Gastroesophageal sphincter (tissue), 4 donors: ENCODE measurements around the gene ERBB4. TPM values are rescaled to one million over a fixed set of nuclear protein-coding genes. Genes with fewer than 3 reads are reported as not detected.
"Not testable (repeated sequence)": the region's sequence is repeated elsewhere in the genome, so short reads cannot be mapped to it uniquely, and the experiment has no call there.

Source experiments
- ATAC-seq: fragments of 150-250 bp; one replicate; pipeline ENCODE4 v1.9.1; 2016; ENCODE audit warnings: mild to moderate bottlenecking, moderate library complexity
- H3K27ac ChIP-seq, 4 donors: fragments of 200-600 bp; sonication (generic) in 3 of 4; 1 replicate in 3 of 4; 2 replicates in 1 of 4; pipeline ENCODE4 v1.5.1; 2016 to 2019
- H3K27me3 ChIP-seq: fragments of 200-600 bp; sonication (generic); one replicate; pipeline ENCODE4 v1.5.1; 2019
- H3K36me3 ChIP-seq, 2 donors: fragments of 200-600 bp; sonication (generic); one replicate each; pipeline ENCODE4 v1.5.1; 2019; ENCODE audit warnings: control low read depth in 1 of 2
- H3K4me1 ChIP-seq, 3 donors: fragments of 200-600 bp; sonication (generic); 1 replicate in 2 of 3; 2 replicates in 1 of 3; pipeline ENCODE4 v1.5.1; 2016 to 2019; ENCODE audit warnings: control low read depth in 2 of 3
- H3K4me3 ChIP-seq, 2 donors: fragments of 200-600 bp; sonication (generic); one replicate each; pipeline ENCODE4 v1.5.1; 2019; ENCODE audit warnings: mild to moderate bottlenecking in 1 of 2, moderate library complexity in 1 of 2
- H3K9me3 ChIP-seq, 3 donors: fragments of 200-600 bp; sonication (generic); one replicate each; pipeline ENCODE4 v1.5.1; 2017 to 2019; ENCODE audit warnings: control low read depth in 2 of 3
- EP300 ChIP-seq: sonication (generic); formaldehyde crosslinking; IDR thresholded peaks from one replicate; pipeline ENCODE4 v1.6.1; 2017; ENCODE audit warnings: antibody characterized with exemption, mild to moderate bottlenecking
- POLR2A ChIP-seq, 2 donors: fragments of 450-650 bp; IDR thresholded peaks; one replicate each; pipeline ENCODE4 v1.6.1; 2017; ENCODE audit warnings: antibody characterized with exemption in 2 of 2, mild to moderate bottlenecking in 2 of 2, moderate library complexity in 1 of 2
- POLR2AphosphoS5 ChIP-seq: sonication (generic); formaldehyde crosslinking; IDR thresholded peaks from one replicate; pipeline ENCODE4 v1.6.1; 2017; ENCODE audit warnings: antibody characterized with exemption
- WGBS, 2 donors: methylation state at CpG; one replicate each; pipeline ENCODE4 v1.1.5; 2018; ENCODE audit warnings: low coverage in 1 of 2; 5-methylcytosine and 5-hydroxymethylcytosine counted together
- total RNA-seq, 4 donors: library from RNA; depleted of rRNA; stranded (reverse); fragments of >200 nt; gene quantifications; one replicate each; pipeline ENCODE4 v1.1.0, GENCODE V29; 2016
- TF ChIP-seq, protein P1 (sequence below), 4 experiments: fragments of 200-600 bp in 2 of 4; fragments of 450-650 bp in 2 of 4; sonication (generic) in 1 of 4; IDR thresholded peaks; one replicate each; pipeline ENCODE4 v1.5.1; 2017 to 2019; ENCODE audit warnings: antibody characterized with exemption in 4 of 4, mild to moderate bottlenecking in 2 of 4, moderate library complexity in 2 of 4

ERBB4 gene
- total RNA-seq, 4 donors from 2014 or later = 0.16 to 0.92 (median 0.50) TPM

DNA sequence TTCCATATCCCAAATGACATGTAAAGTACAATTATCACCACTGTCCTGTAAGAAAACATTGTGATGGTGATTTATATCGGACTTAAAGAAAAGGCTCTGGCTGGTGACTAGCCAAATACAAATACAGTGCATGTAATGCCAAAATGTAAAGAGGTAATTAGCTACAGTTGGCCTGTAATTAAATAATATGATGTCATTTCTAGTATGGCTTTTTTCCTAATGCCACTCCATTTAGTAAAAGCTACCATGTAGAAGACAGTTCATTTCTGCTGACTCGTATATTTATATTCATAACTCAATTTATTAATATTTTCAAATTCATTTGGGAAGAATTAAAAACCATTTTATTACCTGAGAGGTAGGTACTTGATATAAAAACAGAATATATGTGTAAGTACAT, 815.7 kb downstream of the ERBB4 start:
- Histone ChIP-seq H3K4me3 (no peak overlapping the region), H3K9me3 (no peaks in the 10 kb centered on the region), H3K4me1 (no peaks in the 10 kb centered on the region), H3K36me3 (no peaks in the 10 kb centered on the region), H3K27me3 (no peaks in the 10 kb centered on the region), H3K27ac (no peak overlapping the region)
- no peak for TF ChIP-seq POLR2A (IDR thresholded peaks at IDR 0.05)
- no peak for ATAC-seq
- 75 to 86% methylated on average over 2 of the region's 2 CpGs for WGBS, 2 donors

DNA sequence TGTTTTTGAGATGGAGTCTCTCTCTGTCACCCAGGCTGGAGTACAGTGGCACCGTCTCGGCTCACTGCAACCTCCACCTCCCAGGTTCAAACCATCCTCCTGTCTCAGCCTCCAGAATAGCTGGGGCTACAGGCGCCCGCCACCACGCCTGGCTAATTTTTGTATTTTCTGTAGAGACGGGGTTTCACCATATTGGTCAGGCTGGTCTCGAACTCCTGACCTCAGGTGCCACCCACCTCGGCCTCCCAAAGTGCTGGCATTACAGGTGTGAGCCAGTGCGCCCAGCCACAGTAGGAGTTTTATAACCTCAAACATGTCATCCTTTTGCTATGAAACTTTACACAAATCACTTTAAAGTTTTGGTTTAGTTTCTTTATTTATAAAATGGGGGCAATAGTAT, 816.7 kb downstream of the ERBB4 start:
- not testable (repeated sequence) for H3K4me3 ChIP-seq, H3K27me3 ChIP-seq, ATAC-seq, H3K36me3 ChIP-seq, H3K4me1 ChIP-seq, H3K9me3 ChIP-seq, H3K27ac ChIP-seq
- WGBS, 2 donors = 92 to 95% methylated on average over 3 to 9 of the region's 9 CpGs

DNA sequence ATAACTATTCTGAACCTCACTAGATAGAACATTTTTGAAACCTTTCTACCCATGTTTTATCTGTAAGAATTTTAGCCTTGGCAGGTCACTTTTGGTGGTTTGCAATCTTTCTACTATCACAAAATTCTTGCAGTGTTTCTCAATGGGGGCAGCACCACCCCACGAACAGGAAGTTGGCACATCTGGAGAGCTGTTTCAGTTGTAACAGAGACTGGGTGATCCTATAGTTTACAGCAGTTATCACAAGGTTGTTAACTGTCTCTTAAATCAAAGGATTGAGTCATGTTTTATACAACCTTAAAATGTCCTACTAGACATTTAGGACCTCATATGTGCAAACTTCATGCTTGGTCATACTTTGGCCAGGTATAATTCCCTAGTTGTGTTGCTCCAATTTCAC, 829.2 kb downstream of the ERBB4 start:
- TF ChIP-seq, protein P1, sequence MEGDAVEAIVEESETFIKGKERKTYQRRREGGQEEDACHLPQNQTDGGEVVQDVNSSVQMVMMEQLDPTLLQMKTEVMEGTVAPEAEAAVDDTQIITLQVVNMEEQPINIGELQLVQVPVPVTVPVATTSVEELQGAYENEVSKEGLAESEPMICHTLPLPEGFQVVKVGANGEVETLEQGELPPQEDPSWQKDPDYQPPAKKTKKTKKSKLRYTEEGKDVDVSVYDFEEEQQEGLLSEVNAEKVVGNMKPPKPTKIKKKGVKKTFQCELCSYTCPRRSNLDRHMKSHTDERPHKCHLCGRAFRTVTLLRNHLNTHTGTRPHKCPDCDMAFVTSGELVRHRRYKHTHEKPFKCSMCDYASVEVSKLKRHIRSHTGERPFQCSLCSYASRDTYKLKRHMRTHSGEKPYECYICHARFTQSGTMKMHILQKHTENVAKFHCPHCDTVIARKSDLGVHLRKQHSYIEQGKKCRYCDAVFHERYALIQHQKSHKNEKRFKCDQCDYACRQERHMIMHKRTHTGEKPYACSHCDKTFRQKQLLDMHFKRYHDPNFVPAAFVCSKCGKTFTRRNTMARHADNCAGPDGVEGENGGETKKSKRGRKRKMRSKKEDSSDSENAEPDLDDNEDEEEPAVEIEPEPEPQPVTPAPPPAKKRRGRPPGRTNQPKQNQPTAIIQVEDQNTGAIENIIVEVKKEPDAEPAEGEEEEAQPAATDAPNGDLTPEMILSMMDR (IDR thresholded peaks at IDR 0.05) = no peak
- TF ChIP-seq EP300 = no peak
- no peak for TF ChIP-seq POLR2A (IDR thresholded peaks at IDR 0.05)
- TF ChIP-seq POLR2AphosphoS5 = no peak
- Histone ChIP-seq H3K4me3 (no peak overlapping the region), H3K36me3 (no peaks in the 10 kb centered on the region), H3K27me3 (no peaks in the 10 kb centered on the region), H3K9me3 (no peaks in the 10 kb centered on the region), H3K27ac (no peak overlapping the region), H3K4me1 (no peaks in the 10 kb centered on the region)
- ATAC-seq = no peak
- 29 to 40% methylated on average over 1 of the region's 1 CpG for WGBS, 2 donors

DNA sequence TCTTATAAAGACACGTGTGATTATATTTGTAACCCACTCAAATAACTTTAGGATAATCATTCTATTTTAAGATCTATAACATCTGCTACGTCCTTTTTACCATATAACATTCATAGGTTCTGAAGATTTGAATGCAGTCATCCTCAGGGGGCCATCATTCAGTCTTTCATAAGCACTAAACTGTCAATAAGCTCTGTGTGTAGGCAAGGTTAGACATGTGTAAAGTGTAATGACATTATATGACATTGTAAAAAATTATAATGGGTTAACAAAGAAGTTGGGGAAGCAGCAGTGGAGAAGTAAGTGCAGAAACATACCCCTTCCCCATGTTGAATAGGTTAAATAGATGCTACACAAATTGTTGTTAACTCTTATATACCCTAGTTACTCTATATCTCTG, 845.9 kb downstream of the ERBB4 start:
- Histone ChIP-seq H3K27ac (no peak overlapping the region), H3K36me3 (no peaks in the 10 kb centered on the region), H3K4me1 (no peaks in the 10 kb centered on the region), H3K27me3 (no peaks in the 10 kb centered on the region), H3K9me3 (no peaks in the 10 kb centered on the region), H3K4me3 (no peak overlapping the region)
- no peak for ATAC-seq
- WGBS, 2 donors = 55 to 66% methylated on average over 2 of the region's 2 CpGs
- TF ChIP-seq POLR2A (IDR thresholded peaks at IDR 0.05) = no peak
- TF ChIP-seq, protein P1 (IDR thresholded peaks at IDR 0.05) = no peak
- no peak for TF ChIP-seq POLR2AphosphoS5
- TF ChIP-seq EP300 = no peak

DNA sequence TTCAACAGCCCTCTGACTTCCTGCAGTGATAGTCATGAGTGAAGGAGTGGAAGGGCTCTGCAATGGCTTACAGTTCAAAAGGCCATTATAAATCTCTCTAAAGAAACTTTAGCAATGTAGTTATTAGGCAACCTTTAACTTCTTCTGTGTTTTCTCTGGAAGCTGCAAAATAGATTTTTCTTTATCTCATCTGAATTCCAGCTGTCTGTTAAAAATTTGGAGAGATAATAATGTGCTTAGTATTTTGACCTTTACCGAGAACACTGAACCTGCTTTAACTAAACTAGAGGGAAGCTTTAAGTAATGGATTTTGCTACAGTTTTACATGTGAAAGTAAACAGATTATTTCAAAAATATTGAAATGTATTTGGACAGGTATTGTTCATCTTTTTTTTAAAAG, 847.9 kb downstream of the ERBB4 start:
- no peak for ATAC-seq
- no peak overlapping the region for H3K27ac ChIP-seq
- no peak overlapping the region for H3K4me3 ChIP-seq
- no peaks in the 10 kb centered on the region for H3K27me3 ChIP-seq
- no peaks in the 10 kb centered on the region for H3K36me3 ChIP-seq
- TF ChIP-seq POLR2AphosphoS5 = no peak
- TF ChIP-seq, protein P1 (IDR thresholded peaks at IDR 0.05) = no peak
- TF ChIP-seq EP300 = no peak
- no peak for TF ChIP-seq POLR2A (IDR thresholded peaks at IDR 0.05)
- WGBS, 2 donors = 45 to 55% methylated on average over 1 of the region's 1 CpG
- H3K4me1 ChIP-seq = no peaks in the 10 kb centered on the region
- no peaks in the 10 kb centered on the region for H3K9me3 ChIP-seq

DNA sequence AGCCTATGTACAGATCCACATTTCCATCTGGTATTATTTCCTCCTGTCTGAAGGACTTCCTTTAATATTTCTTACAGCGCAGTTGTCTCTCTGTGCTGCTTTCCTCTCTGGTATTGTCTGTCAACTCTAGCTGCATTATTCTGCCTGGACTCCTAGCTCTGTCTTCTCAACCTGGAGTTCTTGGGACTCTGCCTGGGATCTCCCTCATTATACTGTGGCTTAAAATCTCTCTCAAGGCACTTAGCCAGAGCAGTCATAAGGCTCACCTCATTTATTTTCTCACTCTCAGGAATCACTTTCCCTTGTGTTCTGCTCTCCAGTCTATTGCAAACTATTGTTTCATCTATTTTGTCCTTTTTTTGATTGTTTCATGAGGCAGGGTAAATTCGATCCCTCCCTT, 850.4 kb downstream of the ERBB4 start:
- no peaks in the 10 kb centered on the region for H3K27me3 ChIP-seq

More for the DNA sequence above, 850.4 kb downstream of the ERBB4 start:
- WGBS, 2 donors = 50 to 52% methylated on average over 2 of the region's 2 CpGs
- Histone ChIP-seq H3K9me3 (peaks cover 0 to 21% (median 0%) of the 10 kb centered on the region in 3 donors), H3K27ac (no peak overlapping the region), H3K4me1 (no peaks in the 10 kb centered on the region), H3K36me3 (no peaks in the 10 kb centered on the region), H3K4me3 (no peak overlapping the region)
- TF ChIP-seq POLR2AphosphoS5 = no peak
- TF ChIP-seq, protein P1 (IDR thresholded peaks at IDR 0.05) = no peak
- no peak for TF ChIP-seq POLR2A (IDR thresholded peaks at IDR 0.05)
- no peak for TF ChIP-seq EP300
- no peak for ATAC-seq
